CD14-positive monocyte (primary cell): Measurements from ENCODE around the gene CNTN1. TPM values are rescaled to one million over a fixed set of nuclear protein-coding genes. Genes with fewer than 3 reads are reported as not detected.

Experiments
- DNase-seq, 3 donors: peaks; one replicate each; pipeline ENCODE4 v3.0.0-alpha.2; 2011 to 2022
- H2AFZ ChIP-seq: 2 replicates; pipeline ENCODE4 v1.6.0; 2012; ENCODE audit warnings: mild to moderate bottlenecking, low read depth, low read length, inconsistent platforms; ENCODE audit not compliant: insufficient read depth, poor library complexity, severe bottlenecking
- H3K27ac ChIP-seq, 2 donors: 1 replicate in 1 of 2; 2 replicates in 1 of 2; pipeline ENCODE4 v1.5.1; 2012 to 2013; ENCODE audit warnings: low read length in 2 of 2, control low read depth in 1 of 2, inconsistent platforms in 1 of 2, low read depth in 1 of 2, mild to moderate bottlenecking in 1 of 2
- H3K27me3 ChIP-seq, 2 donors: one replicate each; pipeline versions ENCODE4 v1.6.0 to v1.6.1; 2011 to 2013; ENCODE audit warnings: low read length in 2 of 2; ENCODE audit not compliant: control insufficient read depth in 2 of 2, insufficient read depth in 2 of 2
- H3K36me3 ChIP-seq, 2 donors: replicated peaks in 1 of 2; 1 replicate in 1 of 2; 2 replicates in 1 of 2; pipeline versions ENCODE4 v1.5.1 to v1.6.1; 2012 to 2013; ENCODE audit warnings: low read length in 2 of 2, control low read depth in 1 of 2, inconsistent platforms in 1 of 2, mild to moderate bottlenecking in 1 of 2; ENCODE audit not compliant: insufficient read depth in 2 of 2, control insufficient read depth in 1 of 2
- H3K4me1 ChIP-seq, 2 donors: 1 replicate in 1 of 2; 2 replicates in 1 of 2; pipeline versions ENCODE4 v1.5.1 to v1.6.1; 2012 to 2013; ENCODE audit warnings: low read length in 2 of 2, control low read depth in 1 of 2, inconsistent platforms in 1 of 2, mild to moderate bottlenecking in 1 of 2, moderate library complexity in 1 of 2; ENCODE audit not compliant: insufficient read depth in 2 of 2, control insufficient read depth in 1 of 2
- H3K4me2 ChIP-seq: replicated peaks from 2 replicates; pipeline ENCODE3; 2012; ENCODE audit warnings: low read length, moderate library complexity, mild to moderate bottlenecking; ENCODE audit not compliant: poor library complexity, severe bottlenecking; ENCODE audit errors: extremely low read depth
- H3K4me3 ChIP-seq, 3 experiments: fragments of 200-600 bp in 1 of 3; sonication (generic) in 1 of 3; replicated peaks in 1 of 3; 1 replicate in 2 of 3; 2 replicates in 1 of 3; pipeline ENCODE4 v1.5.1; 2011 to 2013; ENCODE audit warnings: low read length in 3 of 3, mild to moderate bottlenecking in 3 of 3, control low read depth in 2 of 3, low read depth in 2 of 3, inconsistent platforms in 1 of 3, moderate library complexity in 1 of 3
- H3K79me2 ChIP-seq: 2 replicates; pipeline ENCODE4 v1.6.0; 2012; ENCODE audit warnings: mild to moderate bottlenecking, control low read depth, inconsistent platforms, low read length, moderate library complexity; ENCODE audit not compliant: insufficient read depth
- H3K9ac ChIP-seq: 2 replicates; pipeline ENCODE4 v1.6.0; 2017; ENCODE audit warnings: low read length, mild to moderate bottlenecking; ENCODE audit not compliant: insufficient read depth, poor library complexity, severe bottlenecking
- H3K9me3 ChIP-seq, 2 donors: replicated peaks in 1 of 2; 1 replicate in 1 of 2; 2 replicates in 1 of 2; pipeline versions ENCODE4 v1.5.1 to v1.6.1; 2012 to 2013; ENCODE audit warnings: low read length in 2 of 2, control low read depth in 1 of 2; ENCODE audit not compliant: control insufficient read depth in 1 of 2, insufficient read depth in 1 of 2
- H4K20me1 ChIP-seq: 2 replicates; pipeline ENCODE4 v1.6.0; 2012; ENCODE audit warnings: mild to moderate bottlenecking, low read length, control low read depth, moderate library complexity; ENCODE audit not compliant: insufficient read depth
- H3K27ac Mint-ChIP-seq, 7 donors: one replicate each; pipeline ENCODE4 v1.8.0; 2020; ENCODE audit warnings: mild to moderate bottlenecking in 7 of 7, mixed read lengths in 7 of 7, moderate library complexity in 6 of 7, inconsistent platforms in 2 of 7
- H3K27me3 Mint-ChIP-seq, 3 donors: one replicate each; pipeline ENCODE4 v1.8.0; 2021 to 2022; ENCODE audit warnings: low read depth in 3 of 3, mild to moderate bottlenecking in 3 of 3, mixed read lengths in 3 of 3, moderate library complexity in 3 of 3, inconsistent platforms in 1 of 3
- H3K36me3 Mint-ChIP-seq, 2 donors: one replicate each; pipeline ENCODE4 v1.8.0; 2020; ENCODE audit warnings: mixed read lengths in 2 of 2, inconsistent platforms in 1 of 2, mild to moderate bottlenecking in 1 of 2
- H3K4me1 Mint-ChIP-seq: one replicate; pipeline ENCODE4 v1.8.0; 2020; ENCODE audit warnings: mild to moderate bottlenecking, mixed read lengths
- H3K4me3 Mint-ChIP-seq, 2 donors: one replicate each; pipeline ENCODE4 v1.8.0; 2020; ENCODE audit warnings: mild to moderate bottlenecking in 2 of 2, mixed read lengths in 2 of 2, moderate library complexity in 1 of 2
- H3K9me3 Mint-ChIP-seq, 7 donors: one replicate each; pipeline ENCODE4 v1.8.0; 2020 to 2022; ENCODE audit warnings: mixed read lengths in 7 of 7, mild to moderate bottlenecking in 6 of 7, moderate library complexity in 6 of 7, inconsistent platforms in 2 of 7
- CTCF ChIP-seq: fragments of 200-600 bp; IDR thresholded peaks from one replicate; pipeline ENCODE4 v1.8.0; 2022; ENCODE audit warnings: antibody characterized with exemption, mild to moderate bottlenecking
- WGBS: methylation state at CpG from one replicate; pipeline ENCODE4 v1.1.5; 2013; ENCODE audit warnings: missing lambda C conversion rate; ENCODE audit not compliant: insufficient coverage; 5-methylcytosine and 5-hydroxymethylcytosine counted together
- intact Hi-C, 2 donors: fragments of 100-400 bp; cut with micrococcal nuclease; formaldehyde crosslinking; loops; one replicate each; pipeline versions ENCODE4 v1.15.0 to v1.15.1; 2023
- polyA plus RNA-seq, 3 donors: library from polyadenylated mRNA; depleted of rRNA in 1 of 3; unstranded in 2 of 3; stranded (reverse) in 1 of 3; fragments of 300-500 nt in 2 of 3; fragments of >200 nt in 1 of 3; fragmentation: Illumina TruSeq in 2 of 3; gene quantifications; 1 replicate in 2 of 3; 2 replicates in 1 of 3; pipeline ENCODE4 v1.2.3, GENCODE V29; 2012 to 2021

CNTN1 gene
- polyA plus RNA-seq, 3 donors, result not detected

- H3K27ac ChIP-seq, result no peak overlapping the region
- H3K36me3 ChIP-seq, result no peaks in the 10 kb centered on the region
- intact Hi-C loops, result no loop called here
- Mint-ChIP-seq H3K27me3 (no peaks in the 10 kb centered on the region), H3K27ac (no peak overlapping the region), H3K36me3 (no peaks in the 10 kb centered on the region), H3K4me1 (no peaks in the 10 kb centered on the region), H3K9me3 (peaks cover 0 to 2% (median 0%) of the 10 kb centered on the region in 7 donors), H3K4me3 (no peak overlapping the region)
- no peak for DNase-seq
- no peaks in the 10 kb centered on the region for H3K27me3 ChIP-seq
- H3K4me3 ChIP-seq, result no peak overlapping the region
- H3K4me2 ChIP-seq, result no peak overlapping the region
- no peaks in the 10 kb centered on the region for H3K79me2 ChIP-seq
- H3K4me1 ChIP-seq, result no peaks in the 10 kb centered on the region
- H3K9me3 ChIP-seq, result no peaks in the 10 kb centered on the region
- no peak for TF ChIP-seq CTCF
- WGBS, result no CpG with 5 or more reads among the region's 1 CpG
- H4K20me1 ChIP-seq, result no peaks in the 10 kb centered on the region
- H3K9ac ChIP-seq, result no peak overlapping the region
- no peak overlapping the region for H2AFZ ChIP-seq
Measured at GRCh38 chr12:41023836-41024235, 331.6 kb downstream of the CNTN1 start.

- H3K27ac ChIP-seq, result no peak overlapping the region
- Mint-ChIP-seq H3K27ac (no peak overlapping the region), H3K9me3 (peaks cover 0 to 3% (median 0%) of the 10 kb centered on the region in 7 donors), H3K27me3 (no peaks in the 10 kb centered on the region), H3K36me3 (no peaks in the 10 kb centered on the region), H3K4me1 (no peaks in the 10 kb centered on the region), H3K4me3 (no peak overlapping the region)
- no peaks in the 10 kb centered on the region for H3K36me3 ChIP-seq
- no peaks in the 10 kb centered on the region for H3K79me2 ChIP-seq
- H3K27me3 ChIP-seq, result no peaks in the 10 kb centered on the region
- intact Hi-C loops, result no loop called here
- no CpG with 5 or more reads among the region's 1 CpG for WGBS
- H3K4me2 ChIP-seq, result no peak overlapping the region
- no peak overlapping the region for H3K4me3 ChIP-seq
- no peak overlapping the region for H3K9ac ChIP-seq
- no peaks in the 10 kb centered on the region for H3K9me3 ChIP-seq
- H3K4me1 ChIP-seq, result no peaks in the 10 kb centered on the region
- no peak for DNase-seq
- no peak for TF ChIP-seq CTCF
- no peak overlapping the region for H2AFZ ChIP-seq
- no peaks in the 10 kb centered on the region for H4K20me1 ChIP-seq
Measured at GRCh38 chr12:41026151-41026550, 333.9 kb downstream of the CNTN1 start.
